ENCODE data around the gene PTCRA.

DNA sequence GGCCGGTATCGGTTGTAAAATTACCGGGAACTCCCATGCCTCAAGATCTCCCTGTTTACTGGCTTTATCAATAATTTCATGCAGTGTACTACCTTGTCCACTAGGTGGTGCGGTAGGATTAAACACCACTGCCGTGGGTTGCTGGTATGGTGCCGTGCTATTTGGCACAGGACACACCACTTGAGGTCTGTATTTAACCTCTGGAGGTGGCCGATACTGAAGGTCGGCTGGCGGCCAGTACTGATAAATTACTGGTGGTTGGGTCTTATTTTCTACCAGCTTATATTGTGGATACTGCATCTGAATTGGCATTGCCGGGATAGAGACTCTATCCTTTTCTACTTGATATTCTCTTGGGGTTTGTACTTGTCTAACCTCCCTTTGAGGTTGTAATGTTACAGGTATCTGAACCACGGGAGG is 14.3 kb upstream of the PTCRA start:
- TF ChIP-seq, protein P1, sequence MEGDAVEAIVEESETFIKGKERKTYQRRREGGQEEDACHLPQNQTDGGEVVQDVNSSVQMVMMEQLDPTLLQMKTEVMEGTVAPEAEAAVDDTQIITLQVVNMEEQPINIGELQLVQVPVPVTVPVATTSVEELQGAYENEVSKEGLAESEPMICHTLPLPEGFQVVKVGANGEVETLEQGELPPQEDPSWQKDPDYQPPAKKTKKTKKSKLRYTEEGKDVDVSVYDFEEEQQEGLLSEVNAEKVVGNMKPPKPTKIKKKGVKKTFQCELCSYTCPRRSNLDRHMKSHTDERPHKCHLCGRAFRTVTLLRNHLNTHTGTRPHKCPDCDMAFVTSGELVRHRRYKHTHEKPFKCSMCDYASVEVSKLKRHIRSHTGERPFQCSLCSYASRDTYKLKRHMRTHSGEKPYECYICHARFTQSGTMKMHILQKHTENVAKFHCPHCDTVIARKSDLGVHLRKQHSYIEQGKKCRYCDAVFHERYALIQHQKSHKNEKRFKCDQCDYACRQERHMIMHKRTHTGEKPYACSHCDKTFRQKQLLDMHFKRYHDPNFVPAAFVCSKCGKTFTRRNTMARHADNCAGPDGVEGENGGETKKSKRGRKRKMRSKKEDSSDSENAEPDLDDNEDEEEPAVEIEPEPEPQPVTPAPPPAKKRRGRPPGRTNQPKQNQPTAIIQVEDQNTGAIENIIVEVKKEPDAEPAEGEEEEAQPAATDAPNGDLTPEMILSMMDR (IDR thresholded peaks at IDR 0.05), result peak; percentile 87 to 95 (median 90)
- TF ChIP-seq POLR2AphosphoS5 (IDR thresholded peaks at IDR 0.05) (no peak), POLR2A (IDR thresholded peaks at IDR 0.05) (no peak), EP300 (IDR thresholded peaks at IDR 0.05; ENCODE audit: low read depth) (no peak)

Measured in transverse colon (tissue), 4 donors.